Effector memory CD8-positive, alpha-beta T cell (primary cell): ENCODE measurements around the gene CAMK1D.
A peak's percentile ranks its signal among the peaks of the same experiment; 100 is the strongest.

Source experiments
- ATAC-seq: fragments of 150-1000 bp; cut with Tn5 transposase; replicated peaks from 2 replicates; pipeline ENCODE4 v1.10.0; 2021; ENCODE audit warnings: mild to moderate bottlenecking, moderate library complexity
- DNase-seq, 3 experiments: peaks; one replicate each; pipeline ENCODE4 v3.0.0; 2021
- H3K27ac Mint-ChIP-seq, 2 donors: one replicate each; pipeline ENCODE4 v1.8.0; 2022; ENCODE audit warnings: mild to moderate bottlenecking in 2 of 2, mixed read lengths in 2 of 2, moderate library complexity in 2 of 2
- H3K27me3 Mint-ChIP-seq, 2 donors: one replicate each; pipeline ENCODE4 v1.8.0; 2022; ENCODE audit warnings: mixed read lengths in 2 of 2
- H3K36me3 Mint-ChIP-seq: one replicate; pipeline ENCODE4 v1.8.0; 2022; ENCODE audit warnings: mild to moderate bottlenecking, moderate library complexity, mixed read lengths; ENCODE audit not compliant: insufficient read depth
- H3K4me1 Mint-ChIP-seq, 2 donors: one replicate each; pipeline ENCODE4 v1.8.0; 2022; ENCODE audit warnings: low read depth in 2 of 2, mixed read lengths in 2 of 2
- H3K4me3 Mint-ChIP-seq, 2 donors: one replicate each; pipeline ENCODE4 v1.8.0; 2022; ENCODE audit warnings: mild to moderate bottlenecking in 2 of 2, mixed read lengths in 2 of 2, moderate library complexity in 2 of 2
- H3K9me3 Mint-ChIP-seq, 2 donors: one replicate each; pipeline ENCODE4 v1.8.0; 2022; ENCODE audit warnings: mixed read lengths in 2 of 2

Gene CAMK1D

GRCh38 chr10:12639996-12640944, 290.9 kb downstream of the CAMK1D start:
- H3K4me3 Mint-ChIP-seq: no peak overlapping the region
- H3K27me3 Mint-ChIP-seq: no peaks in the 10 kb centered on the region
- H3K4me1 Mint-ChIP-seq: peaks cover 6 to 15% of the 10 kb centered on the region in 2 donors
- no peak overlapping the region for H3K27ac Mint-ChIP-seq
- no peaks in the 10 kb centered on the region for H3K9me3 Mint-ChIP-seq
- no peak for DNase-seq
- H3K36me3 Mint-ChIP-seq: peaks cover 6% of the 10 kb centered on the region
- ATAC-seq: no peak

DNA sequence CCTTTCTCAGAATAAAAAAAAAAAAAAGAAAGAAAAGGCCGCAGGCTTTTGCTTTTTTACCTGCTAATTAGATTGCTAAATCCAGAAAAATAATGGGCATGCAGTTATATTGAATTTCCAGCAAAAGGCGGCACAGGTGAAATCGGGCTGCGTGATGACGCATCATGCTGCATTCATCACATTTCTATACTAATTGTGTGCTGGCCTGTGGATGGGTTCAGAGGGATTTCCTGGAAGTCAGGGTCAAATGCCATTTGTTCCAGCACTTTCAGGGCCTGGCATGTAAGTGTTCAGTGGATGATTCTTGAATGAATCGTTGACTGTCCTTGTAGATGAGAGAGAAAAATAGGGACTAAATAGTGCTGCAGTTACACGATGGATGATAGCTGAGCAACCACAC, 292.7 kb downstream of the CAMK1D start:
- Mint-ChIP-seq H3K4me1 (peaks cover 0 to 13% of the 10 kb centered on the region in 2 donors), H3K27me3 (no peaks in the 10 kb centered on the region), H3K27ac (no peak overlapping the region), H3K4me3 (no peak overlapping the region), H3K36me3 (peaks cover 6% of the 10 kb centered on the region), H3K9me3 (no peaks in the 10 kb centered on the region)
- no peak for ATAC-seq
- DNase-seq: no peak

- H3K27me3 Mint-ChIP-seq: no peaks in the 10 kb centered on the region
- no peak overlapping the region for H3K27ac Mint-ChIP-seq
- H3K36me3 Mint-ChIP-seq: peaks cover 6% of the 10 kb centered on the region
- peaks cover 3 to 11% of the 10 kb centered on the region in 2 donors for H3K4me1 Mint-ChIP-seq
- H3K9me3 Mint-ChIP-seq: no peaks in the 10 kb centered on the region
- DNase-seq (no peak), ATAC-seq (no peak)
- no peak overlapping the region for H3K4me3 Mint-ChIP-seq
Observed at GRCh38 chr10:12643279-12643678, 293.9 kb downstream of the CAMK1D start.

GRCh38 chr10:12644380-12645144, 295.2 kb downstream of the CAMK1D start:
- Mint-ChIP-seq H3K9me3 (no peaks in the 10 kb centered on the region), H3K27ac (peak overlapping the region in 1 of 2 donors; percentile 38), H3K27me3 (no peaks in the 10 kb centered on the region), H3K36me3 (no peaks in the 10 kb centered on the region), H3K4me1 (peaks cover 3 to 6% of the 10 kb centered on the region in 2 donors), H3K4me3 (no peak overlapping the region)
- DNase-seq (no peak), ATAC-seq (no peak)

- Mint-ChIP-seq H3K27me3 (no peaks in the 10 kb centered on the region), H3K9me3 (no peaks in the 10 kb centered on the region), H3K36me3 (no peaks in the 10 kb centered on the region), H3K4me3 (no peak overlapping the region), H3K27ac (no peak overlapping the region), H3K4me1 (peaks cover 3 to 6% of the 10 kb centered on the region in 2 donors)
- ATAC-seq (no peak), DNase-seq (no peak)
Observed at GRCh38 chr10:12645449-12645848, 296.1 kb downstream of the CAMK1D start.

- Mint-ChIP-seq H3K4me3 (no peak overlapping the region), H3K9me3 (no peaks in the 10 kb centered on the region), H3K36me3 (peaks cover 2% of the 10 kb centered on the region), H3K4me1 (peaks cover 3 to 6% of the 10 kb centered on the region in 2 donors), H3K27ac (no peak overlapping the region), H3K27me3 (no peaks in the 10 kb centered on the region)
- ATAC-seq (no peak), DNase-seq (no peak)
Observed at GRCh38 chr10:12649012-12649584, 299.8 kb downstream of the CAMK1D start.

GRCh38 chr10:12650122-12650521, 300.8 kb downstream of the CAMK1D start:
- Mint-ChIP-seq H3K4me3 (no peak overlapping the region), H3K9me3 (no peaks in the 10 kb centered on the region), H3K27me3 (no peaks in the 10 kb centered on the region), H3K27ac (no peak overlapping the region), H3K4me1 (peaks cover 1 to 6% of the 10 kb centered on the region in 2 donors), H3K36me3 (peaks cover 2% of the 10 kb centered on the region)
- DNase-seq (no peak), ATAC-seq (no peak)

DNA sequence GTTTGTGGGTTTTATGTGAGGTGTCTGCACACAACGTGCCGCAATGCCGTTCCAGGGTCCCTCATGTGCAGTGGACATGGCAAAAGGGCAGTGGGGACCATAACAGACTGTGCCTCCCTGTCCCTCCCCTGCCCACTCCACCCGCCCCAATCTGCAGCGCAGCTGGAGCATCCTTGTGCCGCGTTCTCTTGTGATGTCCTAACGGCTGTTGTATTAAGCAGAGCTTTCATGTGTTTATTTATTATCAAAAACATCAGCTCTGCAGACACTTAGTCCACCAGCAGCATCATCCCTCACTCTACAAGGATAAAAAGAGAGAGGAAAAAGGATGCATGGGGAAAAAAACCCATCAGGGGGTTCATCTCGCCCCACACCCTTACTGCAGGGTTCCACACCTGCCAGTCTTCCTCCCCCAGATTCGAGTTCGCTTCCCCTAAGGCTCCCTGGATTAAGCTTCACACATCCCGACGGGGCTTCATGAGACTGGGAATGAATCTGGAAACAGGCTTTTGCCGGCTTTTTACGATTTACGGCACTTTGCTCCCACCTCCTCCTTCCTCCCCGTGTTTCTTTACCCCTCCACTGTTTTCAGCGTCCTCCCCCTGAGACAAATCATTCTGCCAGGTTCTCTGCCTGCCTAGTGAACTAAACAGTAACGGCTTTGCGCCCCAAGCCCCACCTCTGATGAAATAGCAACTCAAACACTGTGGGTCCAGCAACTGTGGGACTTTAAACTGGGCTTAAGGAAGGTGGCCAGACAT, 301.4 kb downstream of the CAMK1D start:
- DNase-seq: no peak
- peaks cover 1 to 6% of the 10 kb centered on the region in 2 donors for H3K4me1 Mint-ChIP-seq
- H3K4me3 Mint-ChIP-seq: no peak overlapping the region
- H3K27ac Mint-ChIP-seq: no peak overlapping the region
- H3K9me3 Mint-ChIP-seq: no peaks in the 10 kb centered on the region
- H3K27me3 Mint-ChIP-seq: no peaks in the 10 kb centered on the region
- no peak for ATAC-seq
- peaks cover 2% of the 10 kb centered on the region for H3K36me3 Mint-ChIP-seq

DNA sequence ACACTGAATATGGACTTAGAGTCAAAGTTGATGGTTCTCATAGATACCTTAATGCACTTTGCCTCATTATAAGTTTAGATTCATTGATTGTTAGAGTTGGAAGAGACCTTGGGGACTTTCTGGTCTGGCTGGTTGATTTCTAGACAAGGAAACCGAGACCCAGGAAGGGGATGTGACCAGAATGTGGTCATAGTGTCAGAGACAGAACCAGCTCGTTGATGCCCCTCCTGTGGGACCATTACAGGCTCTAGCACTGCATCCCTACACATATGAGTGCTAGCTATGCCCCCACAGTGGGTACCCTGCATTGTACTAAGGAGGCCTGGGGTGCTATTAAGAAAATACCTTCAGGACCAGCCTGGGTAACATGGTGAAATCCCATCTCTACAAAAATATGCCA, 306.6 kb downstream of the CAMK1D start:
- no peak for DNase-seq
- H3K27me3 Mint-ChIP-seq: no peaks in the 10 kb centered on the region
- no peak overlapping the region for H3K4me3 Mint-ChIP-seq
- no peak overlapping the region for H3K27ac Mint-ChIP-seq
- no peaks in the 10 kb centered on the region for H3K9me3 Mint-ChIP-seq
- ATAC-seq: peak; percentile 44
- H3K4me1 Mint-ChIP-seq: peaks cover 3 to 6% of the 10 kb centered on the region in 2 donors
- peaks cover 1% of the 10 kb centered on the region for H3K36me3 Mint-ChIP-seq

- peak in 2 of 3 experiments; percentile 8 to 15 for DNase-seq
- no peaks in the 10 kb centered on the region for H3K27me3 Mint-ChIP-seq
- no peak overlapping the region for H3K27ac Mint-ChIP-seq
- H3K9me3 Mint-ChIP-seq: no peaks in the 10 kb centered on the region
- no peak overlapping the region for H3K4me3 Mint-ChIP-seq
- ATAC-seq: peak; percentile 76
- no peaks in the 10 kb centered on the region for H3K36me3 Mint-ChIP-seq
- peaks cover 3 to 6% of the 10 kb centered on the region in 2 donors for H3K4me1 Mint-ChIP-seq
Observed at GRCh38 chr10:12656518-12657142, 307.3 kb downstream of the CAMK1D start.

GRCh38 chr10:12657489-12657888, 308.1 kb downstream of the CAMK1D start:
- Mint-ChIP-seq H3K27ac (no peak overlapping the region), H3K27me3 (no peaks in the 10 kb centered on the region), H3K9me3 (no peaks in the 10 kb centered on the region), H3K4me1 (peaks cover 3 to 6% of the 10 kb centered on the region in 2 donors), H3K36me3 (no peaks in the 10 kb centered on the region), H3K4me3 (no peak overlapping the region)
- ATAC-seq (no peak), DNase-seq (no peak)

DNA sequence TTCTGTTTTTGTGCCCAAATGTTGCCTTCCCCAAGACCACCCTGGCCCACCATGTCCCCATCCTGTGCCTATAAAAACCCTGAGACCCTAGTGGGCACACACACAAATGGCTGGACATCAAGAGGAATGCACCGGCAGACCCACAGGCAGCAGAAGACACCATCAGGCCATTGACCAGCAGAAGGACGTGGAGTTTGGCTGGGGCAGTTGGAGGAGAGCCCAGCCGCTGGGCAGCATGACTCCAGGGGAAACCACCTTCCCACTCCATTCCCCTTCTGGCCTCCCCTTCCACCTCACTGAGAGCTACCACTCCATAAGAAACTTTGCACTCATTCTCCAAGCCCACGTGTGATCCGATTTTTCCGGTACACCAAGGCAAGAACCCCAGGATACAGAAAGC, 309.2 kb downstream of the CAMK1D start:
- Mint-ChIP-seq H3K27me3 (no peaks in the 10 kb centered on the region), H3K27ac (peak overlapping the region in 1 of 2 donors; percentile 33), H3K4me1 (peaks cover 6% of the 10 kb centered on the region in 2 donors), H3K36me3 (no peaks in the 10 kb centered on the region), H3K4me3 (no peak overlapping the region), H3K9me3 (no peaks in the 10 kb centered on the region)
- DNase-seq: no peak
- ATAC-seq: no peak
